Right lobe of liver (tissue), 6 donors: Measurements from ENCODE around the gene RWDD2A. TPM values are rescaled to one million over a fixed set of nuclear protein-coding genes. Genes with fewer than 3 reads are reported as not detected.

Source experiments
- ATAC-seq, 4 donors: fragments of 200-7000 bp; cut with Tn5 transposase; one replicate each; pipeline ENCODE4 v1.9.1; 2020; ENCODE audit warnings: mild to moderate bottlenecking in 4 of 4, moderate library complexity in 4 of 4
- DNase-seq, 3 donors: peaks; one replicate each; pipeline ENCODE4 v3.0.0-alpha.2; 2020
- H3K27ac ChIP-seq, 3 donors: fragments of 200-600 bp; one replicate each; pipeline ENCODE4 v1.8.0; 2022
- H3K27me3 ChIP-seq, 2 donors: fragments of 200-600 bp; one replicate each; pipeline ENCODE4 v1.8.0; 2022
- H3K36me3 ChIP-seq, 4 donors: fragments of 200-600 bp; sonication (generic) in 1 of 4; one replicate each; pipeline versions ENCODE4 v1.5.1 to v1.8.0; 2017 to 2022; ENCODE audit warnings: control low read depth in 1 of 4
- H3K4me1 ChIP-seq, 4 donors: fragments of 200-600 bp; sonication (generic) in 1 of 4; one replicate each; pipeline versions ENCODE4 v1.5.1 to v1.8.0; 2017 to 2022; ENCODE audit warnings: control low read depth in 1 of 4
- H3K4me3 ChIP-seq, 3 donors: fragments of 200-600 bp; one replicate each; pipeline ENCODE4 v1.8.0; 2022
- H3K9me3 ChIP-seq, 4 donors: fragments of 200-600 bp; sonication (generic) in 1 of 4; one replicate each; pipeline versions ENCODE4 v1.5.1 to v1.8.0; 2017 to 2022; ENCODE audit warnings: control low read depth in 1 of 4
- POLR2A ChIP-seq: fragments of 450-650 bp; IDR thresholded peaks from one replicate; pipeline ENCODE4 v1.6.1; 2017; ENCODE audit warnings: antibody characterized with exemption, mild to moderate bottlenecking
- WGBS: methylation state at CpG from one replicate; pipeline ENCODE4 v1.1.6; 2018; ENCODE audit warnings: low coverage, low lambda C conversion rate; ENCODE audit not compliant: insufficient coverage; ENCODE audit errors: missing lambda C conversion rate; 5-methylcytosine and 5-hydroxymethylcytosine counted together
- intact Hi-C, 2 donors: fragments of 100-400 bp; cut with DNase I; formaldehyde crosslinking; loops; one replicate each; pipeline versions ENCODE4 v1.11.2 to v1.14.1; 2022
- long read RNA-seq: library from polyadenylated mRNA; unstranded; transcript quantifications from one replicate; pipeline ENCODE4 v2.0.0, GENCODE V29; 2019
- total RNA-seq, 6 experiments: library from RNA; depleted of rRNA in 2 of 6; stranded (reverse); fragments of >200 nt in 2 of 6; fragmentation: NEBNext Ultra II Directional in 3 of 6; extraction: Animal tissue kit (Norgen Biotek cat#: 25700) in 3 of 6; gene quantifications; one replicate each; pipeline versions ENCODE4 v1.1.0 to v1.2.4, GENCODE V29; 2016 to 2023
- TF ChIP-seq, protein P1 (sequence below), 4 donors: fragments of 200-600 bp in 3 of 4; fragments of 450-650 bp in 1 of 4; IDR thresholded peaks; one replicate each; pipeline versions ENCODE4 v1.5.1 to v1.8.0; 2016 to 2022; ENCODE audit warnings: antibody characterized with exemption in 4 of 4, mild to moderate bottlenecking in 2 of 4
- donor health status: DM: no; HTN: yes; CAD: no.
- donor health status: DM: no; HTN: no; CAD: no.
- donor health status: DM: no; HTN: no; CAD: no.
- donor health status: DM: no; HTN: yes; CAD: no.
- donor health status: DM: no; HTN: yes; CAD: no.

Gene RWDD2A
- total RNA-seq = 1 to 10 TPM; 1.9 to 3.5 (median 2.5) TPM
- long read RNA-seq = 0 reads

GRCh38 chr6:83192871-83193746 is at the start of gene RWDD2A, which contains the start of gene PGM3:
Gene RWDD2A, plus strand, starts transcription at chr6:83193357. Its CDS starts 1,095 bp downstream, at chr6:83194452.
Gene PGM3, minus strand, starts transcription at chr6:83193265. Its CDS starts 2,253 bp downstream, at chr6:83191012.
- H3K27ac ChIP-seq = peak within 1 kb of the TSS; percentile 63 to 86 (median 83)
- no peaks in the 10 kb centered on the region for H3K9me3 ChIP-seq
- peak; percentile 93 to 95 (median 94) for DNase-seq
- peaks cover 0 to 8% (median 0%) of the 10 kb centered on the region in 4 donors for H3K36me3 ChIP-seq
- no peaks in the 10 kb centered on the region for H3K27me3 ChIP-seq
- ATAC-seq = peak; percentile 96 to 99 (median 97)
- intact Hi-C loops = no loop called here
- H3K4me3 ChIP-seq = peak within 1 kb of the TSS; percentile 79 to 94 (median 84)
- peak; percentile 93 for TF ChIP-seq POLR2A
- TF ChIP-seq, protein P1, sequence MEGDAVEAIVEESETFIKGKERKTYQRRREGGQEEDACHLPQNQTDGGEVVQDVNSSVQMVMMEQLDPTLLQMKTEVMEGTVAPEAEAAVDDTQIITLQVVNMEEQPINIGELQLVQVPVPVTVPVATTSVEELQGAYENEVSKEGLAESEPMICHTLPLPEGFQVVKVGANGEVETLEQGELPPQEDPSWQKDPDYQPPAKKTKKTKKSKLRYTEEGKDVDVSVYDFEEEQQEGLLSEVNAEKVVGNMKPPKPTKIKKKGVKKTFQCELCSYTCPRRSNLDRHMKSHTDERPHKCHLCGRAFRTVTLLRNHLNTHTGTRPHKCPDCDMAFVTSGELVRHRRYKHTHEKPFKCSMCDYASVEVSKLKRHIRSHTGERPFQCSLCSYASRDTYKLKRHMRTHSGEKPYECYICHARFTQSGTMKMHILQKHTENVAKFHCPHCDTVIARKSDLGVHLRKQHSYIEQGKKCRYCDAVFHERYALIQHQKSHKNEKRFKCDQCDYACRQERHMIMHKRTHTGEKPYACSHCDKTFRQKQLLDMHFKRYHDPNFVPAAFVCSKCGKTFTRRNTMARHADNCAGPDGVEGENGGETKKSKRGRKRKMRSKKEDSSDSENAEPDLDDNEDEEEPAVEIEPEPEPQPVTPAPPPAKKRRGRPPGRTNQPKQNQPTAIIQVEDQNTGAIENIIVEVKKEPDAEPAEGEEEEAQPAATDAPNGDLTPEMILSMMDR (IDR thresholded peaks at IDR 0.05) = no peak
- WGBS = 0% methylated on average over 14 of the region's 88 CpGs
- peaks cover 0 to 29% (median 0%) of the 10 kb centered on the region in 4 donors for H3K4me1 ChIP-seq

DNA sequence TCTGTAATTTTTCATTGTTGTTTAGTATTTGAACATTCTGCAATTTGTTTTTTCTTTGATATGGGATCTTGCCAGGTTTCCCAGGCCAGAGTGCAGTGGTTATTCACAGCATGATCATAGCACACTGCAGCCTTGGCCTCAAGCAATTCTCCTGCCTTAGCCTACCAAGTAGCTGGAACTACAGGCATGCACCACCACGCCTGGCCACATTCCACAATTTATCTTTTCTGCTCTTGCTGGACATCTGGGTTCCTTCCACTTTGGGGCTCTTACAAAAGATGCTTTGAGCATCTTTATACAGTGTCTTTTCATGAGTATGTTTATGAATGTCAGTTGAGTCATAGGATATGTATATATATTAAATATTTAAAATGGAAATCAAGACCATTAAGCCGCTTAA is 42.0 kb upstream of the RWDD2A start:
- H3K36me3 ChIP-seq = peaks cover 0 to 15% (median 3%) of the 10 kb centered on the region in 4 donors
- H3K27me3 ChIP-seq = no peaks in the 10 kb centered on the region

GRCh38 chr6:83152913-83153312 is 40.2 kb upstream of the RWDD2A start:
- TF ChIP-seq, protein P1 (IDR thresholded peaks at IDR 0.05) = no peak
- no peak for TF ChIP-seq POLR2A
- WGBS = 71% methylated on average over 1 of the region's 1 CpG
- Histone ChIP-seq H3K4me1 (peaks cover 0 to 6% (median 0%) of the 10 kb centered on the region in 4 donors), H3K9me3 (no peaks in the 10 kb centered on the region), H3K27me3 (no peaks in the 10 kb centered on the region), H3K4me3 (no peak overlapping the region), H3K36me3 (peaks cover 0 to 19% (median 6%) of the 10 kb centered on the region in 4 donors), H3K27ac (no peak overlapping the region)
- ATAC-seq (peak in 3 of 4 donors; percentile 39 to 68 (median 41)), DNase-seq (no peak)
- intact Hi-C loops = no loop called here

More for the DNA sequence above, 42.0 kb upstream of the RWDD2A start:
- Histone ChIP-seq H3K27ac (no peak overlapping the region), H3K4me1 (peaks cover 0 to 6% (median 0%) of the 10 kb centered on the region in 4 donors), H3K9me3 (no peaks in the 10 kb centered on the region), H3K4me3 (no peak overlapping the region)
- DNase-seq = no peak
- no peak for ATAC-seq
- intact Hi-C loops = no loop called here
- WGBS = 94% methylated on average over 2 of the region's 2 CpGs
- TF ChIP-seq POLR2A = no peak

DNA sequence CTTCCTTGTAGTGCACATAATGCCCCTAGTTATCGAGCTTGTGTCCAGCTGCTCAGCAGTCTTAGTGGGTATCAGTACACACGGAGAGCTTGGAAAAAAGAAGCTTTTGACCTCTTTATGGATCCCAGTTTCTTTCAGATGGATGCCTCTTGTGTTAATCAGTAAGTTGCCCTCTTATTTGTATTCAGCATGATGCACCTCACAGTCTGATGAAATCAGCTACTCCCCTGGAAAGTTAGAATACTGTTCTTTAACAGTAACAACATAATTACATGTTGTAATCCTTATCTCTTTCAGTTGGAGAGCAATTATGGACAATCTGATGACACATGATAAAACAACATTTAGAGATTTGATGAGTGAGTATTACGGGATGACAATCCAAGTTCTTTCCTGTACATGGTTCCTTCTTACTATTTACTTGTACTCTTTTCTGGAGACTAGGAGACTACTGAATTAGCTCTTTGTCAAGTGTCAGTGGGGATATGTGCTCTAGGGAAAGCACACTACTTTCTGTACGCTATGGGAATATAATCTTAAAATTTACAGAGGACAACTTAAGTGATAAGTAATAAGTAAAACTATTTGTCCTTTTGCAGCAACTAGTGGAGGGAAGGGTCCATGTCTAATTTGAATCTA is 39.2 kb upstream of the RWDD2A start:
- intact Hi-C loops = no loop called here
- peak in 1 of 4 donors; percentile 22 for ATAC-seq
- WGBS = 83% methylated on average over 4 of the region's 4 CpGs

More for the DNA sequence above, 39.2 kb upstream of the RWDD2A start:
- no peak for DNase-seq
- H3K4me3 ChIP-seq = no peak overlapping the region
- H3K36me3 ChIP-seq = peaks cover 0 to 19% (median 7%) of the 10 kb centered on the region in 4 donors
- no peak overlapping the region for H3K27ac ChIP-seq
- H3K4me1 ChIP-seq = peaks cover 0 to 6% (median 0%) of the 10 kb centered on the region in 4 donors
- TF ChIP-seq POLR2A = no peak
- TF ChIP-seq, protein P1 (IDR thresholded peaks at IDR 0.05) = no peak
- no peaks in the 10 kb centered on the region for H3K9me3 ChIP-seq
- H3K27me3 ChIP-seq = no peaks in the 10 kb centered on the region
